Dendritic cell treated with granulocyte-macrophage colony-stimulating factor and Interleukin-4, amounts not matched to agents 40 ng/mL and 50 ng/mL, for 4 days (primary cell): Measurements from ENCODE around the gene SURF4.

Source experiments
- H3K27ac Mint-ChIP-seq: one replicate; pipeline ENCODE4 v1.8.0; 2022; ENCODE audit warnings: mild to moderate bottlenecking, mixed read lengths
- H3K27me3 Mint-ChIP-seq: one replicate; pipeline ENCODE4 v1.8.0; 2022; ENCODE audit warnings: mild to moderate bottlenecking, mixed read lengths
- H3K36me3 Mint-ChIP-seq: one replicate; pipeline ENCODE4 v1.8.0; 2022; ENCODE audit warnings: low read depth, mixed read lengths
- H3K4me1 Mint-ChIP-seq: one replicate; pipeline ENCODE4 v1.8.0; 2022; ENCODE audit warnings: low read depth, mixed read lengths
- H3K4me3 Mint-ChIP-seq: one replicate; pipeline ENCODE4 v1.8.0; 2022; ENCODE audit warnings: mild to moderate bottlenecking, moderate library complexity, mixed read lengths
- H3K9me3 Mint-ChIP-seq: one replicate; pipeline ENCODE4 v1.8.0; 2022; ENCODE audit warnings: mixed read lengths
- intact Hi-C: fragments of 100-400 bp; cut with micrococcal nuclease; formaldehyde crosslinking; loops from one replicate; pipeline ENCODE4 v1.15.0; 2022

SURF4 gene

GRCh38 chr9:133360400-133361393, 15.2 kb downstream of the SURF4 start:
- H3K36me3 Mint-ChIP-seq, result peaks cover 81% of the 10 kb centered on the region
- no peaks in the 10 kb centered on the region for H3K27me3 Mint-ChIP-seq
- no peak overlapping the region for H3K4me3 Mint-ChIP-seq
- no peaks in the 10 kb centered on the region for H3K9me3 Mint-ChIP-seq
- intact Hi-C loops, result no loop called here
- peaks cover 24% of the 10 kb centered on the region for H3K4me1 Mint-ChIP-seq
- no peak overlapping the region for H3K27ac Mint-ChIP-seq

GRCh38 chr9:133359399-133360175, 16.3 kb downstream of the SURF4 start:
- Mint-ChIP-seq H3K36me3 (peaks cover 70% of the 10 kb centered on the region), H3K4me1 (peaks cover 29% of the 10 kb centered on the region), H3K4me3 (no peak overlapping the region), H3K27me3 (no peaks in the 10 kb centered on the region), H3K9me3 (no peaks in the 10 kb centered on the region), H3K27ac (no peak overlapping the region)
- intact Hi-C loops, result loop anchor here (5.0 to 10.0 kb wide), 2 partner anchors 118 to 175 kb away; partner anchors contain the start of gene SLC2A6

- Mint-ChIP-seq H3K27me3 (no peaks in the 10 kb centered on the region), H3K4me3 (peak overlapping the region; percentile 90), H3K4me1 (peaks cover 35% of the 10 kb centered on the region), H3K36me3 (peaks cover 66% of the 10 kb centered on the region), H3K9me3 (no peaks in the 10 kb centered on the region), H3K27ac (no peak overlapping the region)
- intact Hi-C loops, result loop anchor here (5.0 to 10.0 kb wide), 2 partner anchors 120 to 173 kb away; partner anchors contain the start of gene SLC2A6
These were observed 18.2 kb downstream of the SURF4 start for GRCh38 chr9:133357656-133358055.

- Mint-ChIP-seq H3K4me3 (peak within 1 kb of the TSS; percentile 90), H3K27me3 (no peaks in the 10 kb centered on the region), H3K4me1 (peaks cover 35% of the 10 kb centered on the region), H3K36me3 (peaks cover 66% of the 10 kb centered on the region), H3K9me3 (no peaks in the 10 kb centered on the region), H3K27ac (peak within 1 kb of the TSS; percentile 79)
- intact Hi-C loops, result loop anchor here (1.0 to 10.0 kb wide), 3 partner anchors 8 to 172 kb away; partner anchors contain the start of genes MED22, RPL7A and SLC2A6
These were observed 19.3 kb downstream of the SURF4 start, which contains the start of the genes SURF1 and SURF2 for GRCh38 chr9:133356391-133357091. Gene SURF1, minus strand, starts transcription at chr9:133356487. Its CDS starts 34 bp downstream, at chr9:133356453. Gene SURF2, plus strand, starts transcription at chr9:133356550. Its CDS starts 43 bp downstream, at chr9:133356593.

- Mint-ChIP-seq H3K36me3 (peaks cover 66% of the 10 kb centered on the region), H3K4me3 (peak overlapping the region; percentile 90), H3K27ac (peak overlapping the region; percentile 79), H3K4me1 (peaks cover 35% of the 10 kb centered on the region), H3K9me3 (no peaks in the 10 kb centered on the region), H3K27me3 (no peaks in the 10 kb centered on the region)
- intact Hi-C loops, result loop anchor here (1.0 to 10.0 kb wide), 3 partner anchors 8 to 171 kb away; partner anchors contain the start of genes MED22, RPL7A and SLC2A6
These were observed 19.9 kb downstream of the SURF4 start for GRCh38 chr9:133355881-133356357.

- peaks cover 66% of the 10 kb centered on the region for H3K36me3 Mint-ChIP-seq
- peak overlapping the region; percentile 10 for H3K4me3 Mint-ChIP-seq
- intact Hi-C loops, result loop anchor here (5.0 to 10.0 kb wide), 2 partner anchors 123 to 170 kb away; partner anchors contain the start of gene SLC2A6
- no peak overlapping the region for H3K27ac Mint-ChIP-seq
- no peaks in the 10 kb centered on the region for H3K9me3 Mint-ChIP-seq
- no peaks in the 10 kb centered on the region for H3K27me3 Mint-ChIP-seq
- H3K4me1 Mint-ChIP-seq, result peaks cover 45% of the 10 kb centered on the region
These were observed 21.1 kb downstream of the SURF4 start for GRCh38 chr9:133354766-133355165.

- intact Hi-C loops, result loop anchor here (10.0 kb wide), 1 partner anchor 169 kb away; no protein-coding TSS in a partner anchor
- Mint-ChIP-seq H3K4me3 (no peak overlapping the region), H3K36me3 (peaks cover 67% of the 10 kb centered on the region), H3K27ac (peak overlapping the region; percentile 30), H3K27me3 (no peaks in the 10 kb centered on the region), H3K9me3 (no peaks in the 10 kb centered on the region), H3K4me1 (peaks cover 50% of the 10 kb centered on the region)
These were observed 22.3 kb downstream of the SURF4 start for GRCh38 chr9:133353548-133353947.

- Mint-ChIP-seq H3K4me1 (peaks cover 46% of the 10 kb centered on the region), H3K4me3 (no peak overlapping the region), H3K36me3 (peaks cover 67% of the 10 kb centered on the region), H3K27me3 (no peaks in the 10 kb centered on the region), H3K9me3 (no peaks in the 10 kb centered on the region), H3K27ac (peak overlapping the region; percentile 30)
- intact Hi-C loops, result loop anchor here (10.0 kb wide), 1 partner anchor 168 kb away; no protein-coding TSS in a partner anchor
These were observed 23.1 kb downstream of the SURF4 start for GRCh38 chr9:133352635-133353340.

GRCh38 chr9:133351908-133352634, 23.8 kb downstream of the SURF4 start:
- Mint-ChIP-seq H3K9me3 (no peaks in the 10 kb centered on the region), H3K27me3 (no peaks in the 10 kb centered on the region), H3K4me1 (peaks cover 41% of the 10 kb centered on the region), H3K4me3 (no peak overlapping the region), H3K36me3 (peaks cover 69% of the 10 kb centered on the region), H3K27ac (no peak overlapping the region)
- intact Hi-C loops, result loop anchor here (10.0 kb wide), 1 partner anchor 167 kb away; no protein-coding TSS in a partner anchor

- intact Hi-C loops, result loop anchor here (10.0 kb wide), 1 partner anchor 167 kb away; no protein-coding TSS in a partner anchor
- H3K4me1 Mint-ChIP-seq, result peaks cover 45% of the 10 kb centered on the region
- peaks cover 74% of the 10 kb centered on the region for H3K36me3 Mint-ChIP-seq
- no peak overlapping the region for H3K27ac Mint-ChIP-seq
- H3K9me3 Mint-ChIP-seq, result no peaks in the 10 kb centered on the region
- no peak overlapping the region for H3K4me3 Mint-ChIP-seq
- H3K27me3 Mint-ChIP-seq, result no peaks in the 10 kb centered on the region
These were observed 24.3 kb downstream of the SURF4 start for GRCh38 chr9:133351526-133351907.

GRCh38 chr9:133349965-133350616, 25.8 kb downstream of the SURF4 start:
- no peak overlapping the region for H3K4me3 Mint-ChIP-seq
- no peaks in the 10 kb centered on the region for H3K9me3 Mint-ChIP-seq
- peaks cover 88% of the 10 kb centered on the region for H3K36me3 Mint-ChIP-seq
- no peak overlapping the region for H3K27ac Mint-ChIP-seq
- peaks cover 54% of the 10 kb centered on the region for H3K4me1 Mint-ChIP-seq
- H3K27me3 Mint-ChIP-seq, result no peaks in the 10 kb centered on the region
- intact Hi-C loops, result loop anchor here (10.0 kb wide), 1 partner anchor 165 kb away; no protein-coding TSS in a partner anchor
